GM19193 (cell line): Measurements from ENCODE around the gene RHEB.

Experiments
- POLR2A ChIP-seq: IDR thresholded peaks from 4 replicates; pipeline ENCODE4 v1.6.1; 2011; ENCODE audit not compliant: insufficient read depth, insufficient read length; ENCODE audit errors: extremely low read depth

The RHEB gene

DNA sequence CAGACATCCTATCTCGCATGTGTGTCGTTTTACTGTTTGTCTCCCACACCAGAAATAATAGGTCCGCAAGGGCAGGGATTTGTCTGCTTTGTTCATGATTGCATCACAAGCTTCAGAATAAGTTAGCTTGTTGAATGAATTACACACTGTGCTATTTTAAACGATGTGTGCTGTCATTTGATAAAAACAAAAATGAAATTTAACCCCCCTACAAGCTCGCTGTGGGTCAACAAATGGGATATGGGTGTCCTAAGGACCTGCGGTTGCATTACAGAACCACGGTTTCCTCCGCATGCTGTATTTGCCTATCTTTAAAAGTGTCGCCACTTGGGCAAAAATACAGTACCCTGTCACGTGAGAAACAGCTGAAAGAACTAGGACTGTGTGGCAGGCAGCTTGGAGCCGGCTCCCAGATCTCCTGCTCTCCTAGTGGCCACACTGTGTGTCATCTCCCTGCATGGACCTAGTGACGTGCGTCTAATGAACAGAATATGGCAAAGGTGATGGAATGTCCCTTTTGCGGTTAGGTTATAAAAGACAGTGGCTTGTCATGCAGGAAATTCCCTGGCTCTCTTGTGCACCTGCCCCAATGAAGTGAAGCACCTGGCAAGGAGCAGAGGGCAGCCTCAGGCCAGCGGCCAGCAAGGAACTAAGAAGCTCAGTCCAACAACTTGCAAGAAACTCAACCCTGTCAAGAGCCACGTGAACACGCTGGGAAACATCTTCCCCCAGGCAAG is 46.9 kb downstream of the RHEB start:
- no peak for TF ChIP-seq POLR2A

DNA sequence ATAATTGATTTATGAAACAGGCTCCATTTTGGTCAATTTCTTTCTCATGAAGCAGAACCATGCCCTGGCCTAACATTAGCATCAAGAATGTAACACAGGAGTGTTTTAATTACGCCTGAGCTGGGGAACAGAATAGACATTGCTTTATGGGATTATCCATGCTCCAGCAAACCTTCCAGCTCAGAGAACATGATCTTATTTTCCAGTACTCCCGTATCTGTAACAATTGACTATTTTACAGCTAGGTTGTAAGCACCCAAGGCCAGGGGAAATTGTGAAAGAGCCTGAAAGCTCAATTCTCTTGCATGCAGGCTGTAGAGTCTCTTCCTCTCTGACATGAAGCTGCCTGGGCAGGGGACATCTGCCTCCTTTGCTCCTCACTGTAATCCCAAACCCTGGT is 49.0 kb downstream of the RHEB start:
- no peak for TF ChIP-seq POLR2A

DNA sequence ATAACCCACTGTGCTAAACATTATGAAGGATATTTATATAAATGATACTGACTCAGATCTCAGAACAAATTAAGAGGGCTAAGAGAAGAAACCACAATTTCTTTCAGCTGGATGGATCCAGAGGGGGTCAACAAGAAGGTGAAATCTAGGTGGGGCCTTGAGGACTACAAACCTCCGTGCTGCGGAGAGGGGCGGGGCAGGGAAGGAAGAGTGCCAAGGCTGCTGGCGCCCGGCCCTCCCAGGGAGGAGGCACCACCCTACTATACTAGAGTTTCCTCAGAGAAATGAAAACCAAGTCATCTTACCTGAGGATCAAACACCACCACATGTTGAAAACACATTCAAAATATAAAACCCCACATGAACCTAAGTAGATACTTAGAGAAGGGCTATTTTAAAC is 50.4 kb downstream of the RHEB start:
- TF ChIP-seq POLR2A, result no peak

DNA sequence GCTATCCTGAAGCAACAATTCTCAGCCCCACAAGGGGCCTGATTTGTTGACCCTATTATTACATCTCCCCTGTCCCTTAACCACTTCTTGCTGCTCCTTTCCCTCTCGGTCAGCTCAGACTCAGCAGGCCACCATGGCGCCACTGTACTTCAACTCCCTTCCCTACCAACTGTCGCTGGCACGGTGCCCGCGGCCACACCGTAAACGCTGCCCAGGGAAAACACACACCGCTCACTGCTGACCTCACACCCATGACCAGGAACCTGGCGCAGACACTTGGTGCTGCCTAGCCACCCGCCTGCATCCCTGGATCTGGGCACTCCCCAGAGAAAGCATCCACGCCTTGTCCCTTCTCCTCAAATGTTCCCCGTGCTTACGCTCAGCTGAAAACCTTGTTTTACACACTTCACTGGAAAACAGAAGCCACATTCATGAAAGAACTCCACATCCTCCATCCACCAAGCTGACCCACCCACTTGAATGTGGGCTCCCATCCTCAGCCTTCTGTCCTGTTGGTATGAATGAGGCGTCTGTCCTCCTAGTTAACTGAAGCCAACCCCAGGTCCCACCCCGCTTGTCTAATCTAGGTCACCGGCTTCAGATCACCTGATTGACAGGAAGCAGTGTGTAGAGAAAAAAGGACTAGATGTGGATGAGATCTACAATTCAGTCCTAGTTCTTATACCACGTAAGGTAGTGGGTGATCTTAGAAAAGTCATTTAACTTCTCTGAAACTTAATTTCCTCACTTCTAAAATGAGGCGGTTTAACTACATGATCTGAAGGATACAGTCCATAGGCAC is 51.3 kb downstream of the RHEB start:
- TF ChIP-seq POLR2A, result no peak

DNA sequence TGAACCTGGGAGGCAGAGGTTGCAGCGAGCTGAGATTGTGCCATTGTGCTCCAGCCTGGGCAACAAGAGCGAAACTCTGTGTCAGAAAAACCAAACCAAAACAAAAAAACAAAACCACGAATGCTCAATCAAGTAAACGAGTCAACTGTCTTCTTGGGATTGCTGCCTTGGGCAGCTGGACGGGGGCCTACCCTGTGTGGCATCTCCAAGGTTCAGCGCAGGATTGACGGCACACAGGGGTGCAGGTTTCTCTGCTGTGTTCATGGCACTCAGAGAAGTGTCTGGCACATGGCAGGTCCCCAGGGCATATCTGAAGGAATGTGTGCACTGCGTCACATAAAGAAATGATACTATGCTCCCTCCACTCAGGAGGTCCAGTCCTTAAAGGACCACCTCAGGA is 54.5 kb downstream of the RHEB start:
- TF ChIP-seq POLR2A, result no peak

DNA sequence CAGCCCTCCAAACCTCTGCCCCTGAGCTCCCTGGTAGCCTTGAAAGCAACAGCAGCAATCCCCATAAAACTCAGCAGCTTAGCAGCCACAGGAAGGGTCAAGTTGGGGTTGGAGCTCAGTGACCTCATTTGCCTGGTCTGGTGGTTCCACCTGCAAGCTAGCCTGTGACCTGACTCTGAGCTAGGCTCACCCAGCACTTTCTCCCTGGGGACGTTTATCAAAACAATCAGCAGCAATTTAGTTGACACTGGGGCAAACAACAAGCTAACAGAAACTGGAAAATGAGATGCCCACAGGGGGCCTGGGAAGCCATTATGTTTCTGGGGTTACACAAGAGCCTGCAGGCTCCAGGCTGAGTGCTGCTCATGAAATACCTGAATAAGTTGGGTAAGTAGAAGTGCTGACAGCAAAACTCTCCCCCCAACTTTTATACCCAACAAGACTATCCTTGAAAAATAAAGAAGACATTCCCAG is 57.4 kb downstream of the RHEB start:
- no peak for TF ChIP-seq POLR2A

DNA sequence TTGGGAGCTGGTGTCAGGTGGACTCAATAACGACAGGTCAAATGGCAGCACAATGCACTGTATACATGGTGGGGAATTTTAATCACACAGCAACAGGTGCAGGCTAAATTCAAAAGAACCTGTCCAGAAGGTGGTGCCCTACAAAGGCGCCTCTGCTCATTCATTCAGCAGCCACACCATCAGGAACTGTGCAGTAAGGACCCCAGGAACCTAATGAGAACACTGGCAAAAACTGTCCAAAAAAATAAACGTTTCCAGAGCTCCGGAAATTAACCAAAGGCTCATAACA is 57.8 kb downstream of the RHEB start:
- TF ChIP-seq POLR2A, result no peak

DNA sequence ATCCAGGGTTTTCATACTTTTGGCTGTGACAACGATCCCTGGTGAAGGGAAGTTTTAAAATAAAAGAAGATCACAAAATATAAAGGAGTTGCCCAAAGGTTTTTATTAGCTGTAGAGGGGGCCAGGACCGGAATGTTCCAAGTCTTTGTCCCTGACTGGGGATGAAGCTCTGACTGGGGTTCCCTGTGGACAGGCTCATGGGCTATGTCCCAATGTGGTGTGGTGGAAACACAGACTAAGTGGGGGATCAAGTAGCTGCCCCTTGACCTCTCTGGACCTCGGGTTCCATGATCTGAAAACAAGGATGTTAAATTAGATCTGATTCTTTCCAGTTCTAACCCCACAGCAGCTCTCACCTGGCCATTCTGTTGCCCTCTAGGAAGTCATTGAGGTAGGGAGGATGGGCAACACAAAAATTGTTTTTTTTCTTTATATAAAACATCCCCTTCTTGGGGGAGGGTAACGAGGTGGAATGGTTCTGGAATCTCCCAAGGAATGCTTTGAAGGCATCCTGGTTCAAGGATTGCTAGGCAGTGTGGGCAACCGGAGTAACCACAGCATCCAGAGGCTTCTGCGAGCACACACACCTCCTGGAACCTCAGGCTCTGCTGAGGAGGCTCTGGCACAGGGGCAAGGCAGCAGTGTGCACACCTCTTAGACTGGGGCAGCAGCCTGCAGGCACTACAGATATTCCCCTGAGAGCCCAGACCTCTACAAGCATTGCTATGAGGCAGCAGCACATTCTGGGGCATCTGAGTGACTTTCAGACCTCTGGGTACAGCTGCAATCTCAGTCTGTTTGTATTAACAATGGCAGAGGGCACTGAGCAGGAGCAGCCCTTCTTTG is 58.4 kb downstream of the RHEB start:
- TF ChIP-seq POLR2A, result no peak

DNA sequence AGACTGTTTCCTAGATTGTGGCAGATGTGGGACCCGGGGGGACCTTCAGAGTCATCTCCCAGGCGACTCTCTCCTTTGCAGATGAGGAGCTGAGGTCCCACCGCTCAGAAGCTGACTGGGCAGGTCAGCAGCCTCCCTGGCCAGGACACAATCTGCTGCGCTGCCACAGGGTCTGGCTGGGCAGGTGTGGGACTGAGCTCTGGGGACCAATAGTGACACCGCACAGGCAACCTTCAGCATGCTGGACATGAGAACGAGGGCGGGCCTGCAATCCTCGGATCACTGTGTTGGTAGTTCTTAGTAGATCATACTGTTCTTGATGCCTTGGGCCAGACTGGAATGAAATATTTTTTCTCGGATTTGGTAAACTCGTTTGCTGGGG is 59.2 kb downstream of the RHEB start:
- TF ChIP-seq POLR2A, result no peak

DNA sequence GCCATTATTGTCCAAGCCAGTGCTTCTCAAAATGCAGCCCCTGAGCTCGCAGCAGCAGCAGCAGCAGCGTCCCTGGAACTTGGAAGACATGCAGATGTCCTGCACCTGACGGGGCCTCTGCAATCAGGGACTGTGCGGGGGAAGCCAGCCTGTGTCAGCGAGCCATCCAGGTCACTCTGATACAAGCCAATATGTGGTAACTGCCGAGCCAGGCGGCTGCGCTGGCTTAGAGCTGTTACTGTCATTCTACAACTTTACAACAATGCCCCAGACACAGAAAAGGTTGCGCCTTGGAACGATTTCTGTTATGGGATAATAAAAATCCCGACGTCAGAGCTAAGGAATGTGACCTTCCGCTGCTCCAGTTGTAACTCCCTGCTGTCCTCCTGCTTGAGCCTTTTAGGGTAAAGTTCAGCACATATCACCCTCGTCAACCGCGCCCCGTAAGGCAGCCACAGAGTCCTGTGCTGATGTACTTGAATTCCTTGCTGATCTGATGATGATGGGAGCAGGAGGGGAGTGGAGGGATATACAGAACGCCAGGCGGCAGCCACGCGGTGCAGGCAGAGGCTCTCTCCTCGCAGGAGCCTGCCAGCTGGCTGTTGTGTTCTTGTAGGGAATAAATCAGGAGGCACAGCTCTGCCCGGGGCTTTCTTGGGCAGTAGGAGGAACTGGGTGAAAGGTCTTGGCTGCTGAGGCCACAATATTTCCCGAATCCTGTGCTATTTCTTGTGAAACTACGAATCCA is 59.8 kb downstream of the RHEB start:
- no peak for TF ChIP-seq POLR2A

DNA sequence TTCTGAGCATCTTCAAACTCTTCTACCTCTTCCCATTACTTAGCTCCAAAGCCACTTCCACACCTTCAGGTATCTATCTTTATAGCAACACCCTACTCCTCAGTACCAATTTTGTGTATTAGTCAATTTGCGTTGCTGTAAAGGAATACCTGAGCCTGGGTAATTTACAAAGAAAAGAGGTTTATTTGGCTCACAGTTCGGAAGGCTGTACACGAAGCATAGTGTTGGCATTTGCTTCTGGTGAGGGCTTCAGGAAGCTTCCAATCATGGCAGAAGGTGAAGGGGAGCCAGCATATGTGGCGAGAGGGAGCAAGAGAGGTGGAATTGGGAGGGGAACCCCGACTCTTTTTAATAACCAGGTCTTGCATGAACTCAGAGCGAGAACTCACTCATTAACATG is 62.2 kb downstream of the RHEB start:
- no peak for TF ChIP-seq POLR2A

DNA sequence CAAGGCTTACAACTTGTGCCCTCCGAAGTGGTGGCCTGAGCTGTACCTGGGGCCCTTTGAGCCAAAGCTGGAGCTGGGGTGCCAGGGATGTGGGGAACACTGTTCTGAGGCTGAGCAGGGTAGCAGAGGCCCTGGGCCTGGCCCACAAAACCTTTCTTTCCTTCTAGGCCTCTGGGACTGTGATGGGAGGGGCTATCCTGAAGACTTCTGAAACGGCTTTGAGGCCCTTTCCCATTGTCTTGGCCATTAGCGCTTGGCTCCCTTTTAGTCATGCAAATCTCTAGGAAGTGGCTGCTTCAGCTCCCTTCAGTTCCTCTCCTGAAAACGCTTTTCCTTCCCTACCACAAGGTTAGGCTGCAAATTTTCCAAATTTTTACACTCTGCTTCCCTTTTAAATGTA is 62.9 kb downstream of the RHEB start:
- no peak for TF ChIP-seq POLR2A

DNA sequence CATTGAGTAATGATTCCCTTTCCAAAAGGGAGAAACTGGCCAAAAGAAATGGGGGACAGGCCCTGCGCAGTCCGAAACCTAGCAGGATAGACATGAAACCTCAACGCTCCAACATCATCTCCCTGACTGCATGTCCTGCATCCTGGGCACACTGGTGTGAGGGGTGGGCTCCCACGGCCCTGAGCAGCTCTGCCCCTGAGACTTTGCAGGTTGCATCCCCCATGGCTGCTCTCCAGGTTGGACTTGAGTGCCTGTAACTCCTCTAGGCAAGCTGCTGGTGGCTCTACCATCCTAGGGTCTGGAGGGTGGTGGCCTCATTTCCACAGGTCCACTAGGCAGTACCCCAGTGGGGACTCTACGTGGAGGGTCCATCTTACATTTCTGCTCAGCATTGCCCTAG is 63.4 kb downstream of the RHEB start:
- TF ChIP-seq POLR2A, result no peak

DNA sequence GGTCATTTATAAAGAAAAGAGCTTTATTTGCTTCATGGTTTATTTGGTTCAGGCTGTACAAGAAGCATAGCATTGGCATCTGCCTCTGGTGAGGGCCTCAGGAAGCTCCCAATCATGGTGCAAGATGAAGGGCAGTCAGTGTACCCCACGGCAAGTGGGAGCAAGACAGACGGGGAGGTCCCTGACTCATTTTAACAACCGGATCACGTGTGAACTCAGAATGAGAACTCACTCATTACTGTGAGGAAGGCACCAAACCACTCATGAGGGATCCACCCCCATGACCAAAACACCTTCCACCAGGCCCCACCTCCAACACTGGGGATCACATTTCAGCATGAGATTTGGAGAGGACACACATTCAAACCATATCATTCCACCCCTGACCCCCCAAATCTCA is 64.0 kb downstream of the RHEB start:
- TF ChIP-seq POLR2A, result no peak
